ENCODE measurements around the gene GBX1.

GBX1 gene

DNA sequence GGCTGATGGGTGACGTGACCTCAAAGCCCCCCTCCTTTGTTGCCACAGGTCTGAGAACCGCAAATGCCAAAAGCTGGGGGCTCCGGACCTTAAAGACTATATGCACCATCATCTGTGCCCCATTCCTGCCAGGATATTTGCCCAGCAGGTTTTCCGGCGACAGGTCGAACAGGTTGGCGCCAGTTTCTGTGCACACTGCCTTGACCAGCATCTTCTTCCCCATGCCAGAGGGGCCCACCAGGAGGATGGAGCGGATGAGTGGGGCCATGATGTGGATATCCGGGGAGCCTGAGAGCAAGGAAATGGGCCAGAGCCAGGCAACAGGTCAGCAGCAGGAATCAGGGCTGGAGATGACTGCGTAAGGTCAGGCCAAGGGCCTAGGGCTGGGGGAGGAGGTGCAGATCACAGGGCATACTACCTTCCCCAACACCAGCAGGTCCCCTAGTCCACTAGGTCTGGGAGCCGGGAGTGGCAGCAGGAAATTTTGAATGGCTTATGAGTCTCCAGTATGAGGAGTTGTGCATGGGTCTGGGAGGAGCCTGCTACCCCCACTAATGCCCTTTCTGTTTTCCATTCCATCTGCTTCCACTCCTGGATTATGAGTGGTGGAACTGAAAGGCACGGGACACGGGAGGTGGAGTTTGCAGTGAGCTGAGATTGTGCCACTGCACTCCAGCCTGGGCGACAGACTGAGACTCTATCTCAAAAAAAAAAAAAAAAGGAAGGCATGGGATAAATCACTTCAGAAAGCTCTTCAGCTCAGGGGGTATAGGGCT is 25.9 kb upstream of the GBX1 start:
- DNase-seq (ENCODE audit: low read depth), result no peak

DNA sequence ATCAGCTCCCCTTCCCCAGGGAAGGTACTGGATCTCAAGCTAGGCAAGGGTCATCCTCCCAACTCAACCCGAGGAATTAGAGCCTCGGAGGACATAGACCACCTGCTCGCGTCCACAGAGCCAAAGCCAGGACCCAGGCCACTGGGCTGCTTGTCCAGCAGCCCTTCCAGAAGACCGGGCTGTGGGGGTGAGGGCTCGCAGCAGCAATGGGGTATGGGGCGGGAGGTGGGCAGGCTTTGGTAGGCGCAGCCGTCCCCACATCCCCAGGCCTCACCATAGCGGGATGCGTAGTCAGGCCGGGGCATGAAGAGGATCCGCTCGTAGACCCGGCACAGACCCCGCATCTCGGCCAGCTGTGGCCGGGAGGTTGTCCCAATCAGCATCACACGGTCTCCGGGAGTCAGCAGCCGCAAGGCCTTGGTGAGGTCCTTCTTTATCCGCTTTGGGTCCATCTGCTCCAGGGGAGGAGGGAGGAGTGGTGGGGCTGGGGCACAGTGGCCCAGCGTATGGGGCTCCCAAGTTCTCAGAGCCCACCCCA is 24.6 kb upstream of the GBX1 start:
- no peak for DNase-seq (ENCODE audit: low read depth)

DNA sequence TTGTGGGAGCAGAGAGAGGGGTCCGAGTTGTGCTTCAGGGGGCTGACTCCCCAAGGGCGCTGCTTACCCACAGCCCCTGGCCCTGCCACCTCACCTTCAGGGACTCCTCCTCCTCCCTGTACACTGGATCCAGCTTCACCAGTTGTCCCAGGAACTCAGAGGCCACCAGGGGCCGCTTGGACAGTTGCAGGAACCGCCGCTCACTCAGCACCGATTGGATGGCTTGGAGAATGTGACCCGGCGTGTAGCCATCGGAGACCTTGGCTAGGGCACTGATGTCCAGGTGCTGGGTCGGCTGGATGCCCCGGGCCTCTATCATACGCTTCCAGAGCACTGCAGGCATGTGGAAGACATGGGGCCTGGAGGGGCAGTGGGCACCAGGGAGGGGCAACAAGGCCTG is 24.1 kb upstream of the GBX1 start:
- no peak for DNase-seq (ENCODE audit: low read depth)

DNA sequence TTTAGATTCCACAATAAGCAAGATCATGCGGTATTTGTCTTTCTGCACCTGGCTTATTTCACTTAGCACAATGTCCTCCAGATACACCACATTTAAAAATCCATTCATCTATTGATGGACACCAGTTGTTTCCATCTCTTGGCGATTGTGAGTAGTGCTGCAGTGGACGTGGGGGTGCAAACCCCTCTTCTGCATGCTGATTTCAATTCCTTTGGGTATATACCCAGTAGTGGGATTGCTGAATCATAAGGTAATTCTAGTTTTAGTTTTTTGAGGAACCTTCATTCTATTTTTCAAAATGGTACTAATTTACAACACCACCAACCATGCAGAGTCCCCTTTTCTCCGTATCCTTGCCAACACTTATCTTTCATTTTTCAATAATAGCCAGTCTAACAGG is 21.5 kb upstream of the GBX1 start:
- DNase-seq (ENCODE audit: low read depth), result no peak

DNA sequence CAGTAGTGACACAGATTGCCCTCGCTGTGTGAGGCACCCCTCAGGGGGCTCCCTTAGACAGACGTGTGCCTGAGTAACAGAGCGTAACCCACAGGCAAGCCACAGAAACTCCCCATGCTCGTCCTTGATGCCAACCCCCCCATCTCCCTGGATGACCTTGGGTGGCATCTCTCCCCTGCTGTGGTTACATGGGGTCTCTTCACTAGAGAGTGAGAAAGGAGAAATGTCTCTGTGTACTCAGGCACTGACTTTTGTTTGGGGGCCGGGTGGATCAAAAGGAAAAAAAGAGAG is 20.7 kb upstream of the GBX1 start:
- DNase-seq (ENCODE audit: low read depth), result no peak

DNA sequence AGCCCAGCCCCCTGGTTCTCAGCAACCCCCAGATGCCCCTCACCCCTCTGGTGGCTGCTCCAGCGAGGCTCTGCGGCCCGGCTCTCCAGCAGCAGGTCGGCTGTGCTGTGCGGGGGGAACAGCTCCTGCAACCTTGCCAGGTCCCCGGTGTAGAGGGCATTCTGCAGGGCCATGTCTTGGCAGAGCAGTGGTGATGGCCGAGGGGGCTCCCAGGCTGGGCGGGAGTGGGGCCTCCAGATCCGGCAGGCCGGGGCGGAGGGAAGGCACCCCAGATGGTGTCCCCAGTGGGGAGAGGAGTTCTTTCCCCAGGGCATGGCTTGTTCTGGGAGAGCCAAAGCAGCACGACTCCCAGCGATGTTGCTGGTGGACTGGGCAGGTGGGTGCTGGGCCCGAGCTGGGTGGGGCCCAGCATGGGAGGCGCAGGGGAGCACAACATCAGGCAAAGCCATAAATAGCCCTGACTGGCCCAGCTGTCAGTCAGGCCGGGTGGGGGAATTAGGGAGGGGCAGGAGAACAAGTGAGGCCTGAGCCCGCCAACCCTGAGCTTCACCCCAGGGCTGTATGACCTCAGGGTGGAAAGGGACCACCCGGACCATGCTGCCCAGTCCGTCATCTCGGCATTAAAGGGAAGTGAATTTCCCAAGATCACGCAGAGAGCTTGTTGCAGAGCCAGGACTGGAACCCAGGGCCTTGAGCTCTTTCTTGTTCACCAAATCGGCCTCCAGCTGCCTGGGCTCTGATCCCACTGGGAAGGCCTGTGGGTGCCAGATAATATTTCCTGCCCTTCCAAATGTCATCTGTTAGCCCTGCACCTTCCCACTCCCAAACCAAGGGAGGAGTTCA is 20.1 kb upstream of the GBX1 start:
- no peak for DNase-seq (ENCODE audit: low read depth)

DNA sequence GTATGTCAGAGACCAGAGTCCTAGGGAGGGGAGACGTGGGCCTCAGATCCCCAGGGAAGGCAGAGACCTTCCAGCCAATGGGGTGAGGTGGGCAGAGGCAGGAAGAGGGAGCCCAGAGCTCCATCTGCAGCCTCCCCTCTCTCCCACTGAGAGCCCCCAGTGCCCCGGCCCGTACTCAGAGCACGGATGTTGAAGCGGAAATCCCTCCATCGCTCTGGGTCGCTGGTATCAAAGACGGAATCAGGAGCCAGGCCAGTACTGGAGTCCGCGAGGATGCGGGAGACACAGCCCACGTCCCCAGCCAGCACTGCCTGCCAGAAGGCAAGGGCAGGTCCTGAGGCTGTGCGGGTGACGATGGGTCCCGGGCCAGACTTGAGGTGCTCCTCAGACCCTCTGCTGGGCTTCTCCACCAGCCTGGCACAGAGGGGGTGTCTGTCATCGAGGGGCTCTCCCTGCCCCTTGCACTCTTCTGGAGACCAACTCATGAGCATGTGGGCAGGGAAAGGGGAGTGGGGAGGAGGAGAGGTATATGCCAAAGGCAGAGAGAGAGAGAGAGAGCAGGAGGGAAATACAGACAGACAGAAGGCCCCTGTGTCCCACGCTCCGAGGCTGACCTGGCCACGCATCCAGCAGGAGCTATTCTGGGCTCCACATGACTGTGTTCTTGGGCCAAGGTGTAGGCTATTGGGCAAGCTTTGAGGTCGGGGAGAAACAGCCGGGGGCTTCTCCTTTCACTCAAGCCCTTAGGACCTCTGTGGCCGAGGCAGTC is 19.3 kb upstream of the GBX1 start, which contains the start of gene ASB10:
TSS of gene ASB10 (minus strand) at position 611 of the 769 bp plus-strand sequence. CDS start at position 491, 120 bp downstream.
- no peak for DNase-seq (ENCODE audit: low read depth)

DNA sequence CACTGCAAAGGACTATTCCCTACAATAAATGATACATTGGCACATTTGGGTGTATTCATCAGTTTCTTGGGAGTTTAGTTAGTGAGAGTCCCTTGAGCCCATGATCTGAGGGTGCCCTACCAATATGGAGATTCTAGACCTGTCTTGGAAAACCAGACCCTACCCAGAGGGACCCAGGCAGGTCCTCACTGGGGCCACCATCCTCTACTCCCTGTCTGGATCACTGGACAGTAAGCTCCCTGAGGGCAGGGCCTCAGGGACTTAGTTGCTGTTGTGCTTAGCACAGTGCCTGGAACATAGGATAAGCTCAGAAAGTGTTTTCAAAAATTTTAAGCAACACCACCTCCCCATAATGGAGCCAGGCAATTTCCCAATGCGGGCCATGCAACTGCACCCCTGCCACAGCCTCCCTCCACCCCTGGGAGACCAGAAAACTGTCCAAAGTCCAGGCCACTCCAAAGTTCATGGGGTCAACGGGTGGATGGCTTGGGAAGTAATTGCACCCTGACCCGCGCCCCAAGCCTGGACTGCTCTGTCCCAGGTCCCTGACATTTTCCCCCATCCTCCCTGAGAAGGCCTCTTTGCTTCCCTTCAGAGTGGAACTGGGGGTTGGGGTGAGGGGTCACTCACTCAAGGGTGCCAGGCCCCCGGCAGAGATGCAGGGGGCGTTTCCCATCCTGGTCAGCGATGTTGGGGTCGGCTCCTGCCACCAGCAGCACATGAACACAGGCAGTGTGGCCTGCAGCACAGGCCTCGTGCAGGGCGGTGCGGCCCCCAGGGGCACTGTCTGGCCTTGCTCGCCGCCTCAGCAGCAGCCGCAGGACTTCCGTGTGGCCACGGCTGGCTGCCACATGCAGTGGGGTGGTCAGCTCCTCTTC is 18.5 kb upstream of the GBX1 start:
- no peak for DNase-seq (ENCODE audit: low read depth)

DNA sequence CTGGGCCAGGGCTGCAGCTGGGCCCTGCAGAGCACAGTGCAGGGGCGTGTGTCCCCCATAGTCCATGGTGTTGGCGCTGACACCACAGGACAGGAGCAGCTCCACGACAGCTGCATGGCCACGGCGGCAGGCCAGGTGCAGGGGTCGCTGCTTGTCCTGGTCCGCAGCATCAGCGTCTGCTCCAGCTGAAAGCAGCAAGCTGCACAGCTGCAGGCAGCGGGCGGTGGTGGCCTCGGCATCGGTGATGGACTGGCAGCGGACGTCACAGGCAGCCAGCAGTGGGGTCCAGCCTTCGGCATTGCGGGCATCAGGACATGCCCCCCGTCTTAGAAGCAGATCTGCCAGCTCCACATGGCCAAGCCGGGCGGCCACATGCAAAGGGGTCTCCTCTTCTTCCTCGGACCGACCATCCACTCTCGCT is 13.5 kb upstream of the GBX1 start:
- no peak for DNase-seq (ENCODE audit: low read depth)

DNA sequence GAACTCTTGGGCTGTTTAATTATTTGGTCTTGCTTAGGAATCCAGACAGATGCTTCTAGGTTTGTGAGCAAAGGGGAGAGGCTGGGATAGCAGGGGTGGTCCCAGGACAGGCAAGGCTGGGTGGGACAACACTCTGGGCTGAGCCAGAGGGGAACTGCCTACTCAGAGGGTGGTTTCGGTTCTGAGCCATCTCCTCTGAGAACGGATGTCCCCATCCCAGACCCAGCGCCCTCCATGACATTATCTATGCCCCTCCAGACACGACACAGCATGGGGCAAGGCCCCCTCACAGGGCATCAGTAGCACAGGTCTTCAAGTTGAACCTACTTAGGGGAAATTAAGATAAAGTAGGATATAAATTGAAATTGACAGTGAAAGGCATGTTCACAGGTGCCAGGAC is 12.5 kb upstream of the GBX1 start:
- DNase-seq (ENCODE audit: low read depth), result no peak

DNA sequence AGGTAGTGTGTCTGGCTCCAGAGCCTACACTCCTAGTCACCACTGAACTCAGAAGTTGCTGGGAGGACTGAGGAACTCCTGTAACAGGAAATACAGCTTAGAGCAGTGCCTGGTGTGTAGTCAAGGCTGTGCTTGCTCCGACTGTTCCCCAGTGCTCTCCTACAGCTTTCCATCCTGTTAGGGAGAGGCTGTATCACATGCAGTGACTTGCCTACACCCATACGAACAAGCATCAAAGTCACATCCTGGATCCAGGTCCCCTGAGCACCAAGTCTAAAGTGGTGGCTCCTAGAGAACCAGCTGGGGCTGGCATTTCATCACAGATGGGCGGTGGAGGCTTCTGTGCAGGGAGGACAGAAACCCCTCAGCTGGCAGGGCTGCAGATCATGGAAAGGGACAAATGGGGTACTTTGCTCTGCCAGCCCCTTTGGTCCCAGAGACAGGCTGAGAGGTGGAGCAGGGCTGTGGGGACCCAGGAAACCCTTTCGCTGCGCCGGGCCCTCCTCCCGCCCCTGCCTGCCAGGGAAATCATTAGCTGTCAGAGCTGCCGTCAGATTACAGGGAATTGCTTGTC is 11.9 kb upstream of the GBX1 start:
- DNase-seq (ENCODE audit: low read depth), result no peak

DNA sequence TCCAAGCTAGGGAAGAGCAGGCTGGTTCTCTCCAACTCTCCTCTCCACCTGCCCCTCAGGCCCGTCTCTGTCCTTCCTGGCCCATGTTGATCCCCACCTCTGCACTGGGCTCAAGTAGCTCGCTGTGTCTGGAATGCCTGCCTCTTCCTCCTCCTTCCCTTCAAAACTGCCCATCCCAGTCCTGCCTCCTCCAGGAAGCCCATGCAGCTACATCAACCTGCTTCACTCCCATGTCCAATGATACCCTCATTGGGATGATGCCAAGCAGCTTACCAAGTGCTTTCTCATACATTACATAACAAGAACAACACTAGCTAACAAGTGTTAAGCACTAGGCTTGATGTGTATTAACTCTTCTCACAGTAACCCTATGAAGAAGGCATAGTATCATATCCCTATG is 11.3 kb upstream of the GBX1 start:
- DNase-seq (ENCODE audit: low read depth), result no peak

DNA sequence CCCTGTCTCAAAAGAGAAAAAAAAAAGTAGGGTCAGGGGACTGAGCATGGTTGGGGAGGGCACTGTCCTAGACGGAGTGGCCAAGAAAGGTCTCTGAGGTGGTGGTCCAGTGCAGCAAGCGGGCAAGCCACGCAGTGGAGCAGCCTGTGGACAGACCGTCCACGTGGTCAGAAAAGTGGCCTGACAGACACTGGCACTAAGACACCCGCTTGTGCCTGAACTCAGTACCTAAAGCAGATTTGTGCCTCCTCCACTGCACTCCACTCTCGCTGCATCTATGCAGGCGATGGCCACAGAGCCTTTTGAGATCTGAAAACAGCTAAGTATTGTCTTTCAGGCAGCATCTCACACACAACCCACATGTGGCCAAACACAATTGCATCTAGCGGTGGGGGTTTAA is 10.7 kb upstream of the GBX1 start:
- no peak for DNase-seq (ENCODE audit: low read depth)

DNA sequence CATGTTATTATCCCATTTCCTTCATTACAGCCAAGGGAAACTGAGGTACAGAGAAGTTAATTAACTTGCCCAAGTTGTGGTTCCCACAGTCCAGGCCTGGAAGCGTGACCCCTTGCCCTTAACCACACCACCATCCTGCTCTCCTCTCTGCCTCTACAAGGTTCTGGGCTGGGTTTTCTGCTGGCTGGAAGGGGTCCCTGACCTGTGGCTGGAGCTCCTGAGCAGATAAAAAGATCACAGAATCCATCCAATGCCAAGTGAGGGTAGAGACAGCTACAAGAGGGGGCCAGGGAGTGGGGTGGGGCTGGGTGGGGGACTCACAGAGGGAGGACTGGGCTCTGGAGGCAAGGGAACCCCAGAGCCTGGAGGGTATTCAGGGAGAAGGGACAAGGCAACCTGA is 9.8 kb upstream of the GBX1 start:
- DNase-seq (ENCODE audit: low read depth), result no peak

DNA sequence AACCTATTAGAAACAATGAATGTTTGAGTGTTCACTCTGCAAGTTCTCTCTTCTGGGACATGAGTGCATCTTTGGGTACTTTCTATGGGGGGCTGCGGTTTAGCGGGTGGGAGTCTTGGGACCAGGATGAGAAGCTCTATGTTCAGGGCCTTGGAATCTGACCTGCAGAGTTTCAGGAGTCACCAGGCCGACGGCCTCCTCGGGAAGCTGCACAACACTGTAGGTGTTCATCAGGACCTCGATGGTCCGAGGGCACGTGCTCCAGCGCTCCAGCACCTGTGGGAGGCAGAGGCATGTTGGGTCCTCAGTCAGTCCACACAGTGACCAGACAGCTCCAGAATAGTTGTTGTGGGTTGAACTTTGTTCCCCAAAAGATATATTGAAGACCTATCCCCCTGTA is 8.9 kb upstream of the GBX1 start:
- no peak for DNase-seq (ENCODE audit: low read depth)

DNA sequence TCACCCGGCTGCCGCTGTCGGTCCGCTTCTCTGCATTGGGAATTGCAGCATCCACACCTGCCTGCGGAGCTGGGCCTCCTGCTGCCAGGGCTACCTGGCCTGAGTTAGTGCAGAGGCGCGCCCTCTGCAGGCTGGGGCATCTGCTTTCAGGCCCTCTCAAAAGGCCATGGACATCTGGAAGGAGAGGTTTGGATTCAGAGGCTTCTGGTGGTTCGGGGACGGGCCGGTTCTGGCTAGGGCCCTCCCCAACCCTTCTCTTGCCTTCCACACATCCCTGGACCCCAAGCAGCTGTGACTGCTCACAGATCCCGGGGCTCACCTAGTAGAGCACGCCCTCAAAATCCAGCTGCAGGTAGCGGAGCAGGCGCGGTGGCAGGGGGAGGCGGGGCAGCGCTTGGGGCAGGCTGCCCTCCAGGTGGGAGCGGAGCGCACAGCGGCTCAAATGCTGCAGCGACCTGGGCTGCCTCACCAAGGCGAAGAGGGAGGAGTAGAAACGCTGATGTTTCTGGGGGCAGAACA is 8.4 kb upstream of the GBX1 start:
- no peak for DNase-seq (ENCODE audit: low read depth)

DNA sequence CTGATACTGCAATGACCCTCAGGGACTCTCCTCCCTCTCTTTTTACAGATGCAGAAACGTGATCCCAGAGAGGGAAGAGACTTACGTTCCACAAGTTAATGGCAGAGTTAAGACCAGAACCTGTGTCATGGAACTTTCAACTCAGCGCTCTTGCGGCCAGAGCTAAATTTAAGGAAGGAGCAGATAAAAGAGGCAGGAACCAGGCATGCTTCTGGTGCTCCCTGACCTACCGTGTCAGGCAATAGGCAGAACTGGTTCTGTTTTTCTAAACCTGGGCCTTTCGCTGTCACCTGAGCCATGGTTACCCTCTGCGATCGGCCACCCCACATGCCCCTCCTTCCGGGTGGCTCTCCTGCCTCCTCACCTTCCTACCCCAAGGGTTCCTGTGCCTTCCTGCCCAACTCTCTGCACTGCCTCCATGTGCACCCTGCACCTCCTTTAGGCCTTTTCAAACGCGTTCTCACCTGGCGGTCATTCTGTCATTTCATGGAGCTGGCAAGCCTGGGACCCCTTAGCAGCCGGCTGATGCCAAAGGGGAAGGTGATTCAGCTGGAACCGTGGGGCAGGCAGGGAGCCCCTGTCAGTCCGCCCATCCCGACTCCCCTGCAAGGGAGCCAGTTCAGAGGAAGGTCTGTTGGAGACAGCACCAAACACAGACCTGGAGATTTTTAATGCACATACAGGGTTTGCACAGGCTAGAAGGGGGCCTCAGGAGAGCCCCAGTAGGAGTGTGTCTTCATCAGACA is 7.7 kb upstream of the GBX1 start:
- no peak for DNase-seq (ENCODE audit: low read depth)

DNA sequence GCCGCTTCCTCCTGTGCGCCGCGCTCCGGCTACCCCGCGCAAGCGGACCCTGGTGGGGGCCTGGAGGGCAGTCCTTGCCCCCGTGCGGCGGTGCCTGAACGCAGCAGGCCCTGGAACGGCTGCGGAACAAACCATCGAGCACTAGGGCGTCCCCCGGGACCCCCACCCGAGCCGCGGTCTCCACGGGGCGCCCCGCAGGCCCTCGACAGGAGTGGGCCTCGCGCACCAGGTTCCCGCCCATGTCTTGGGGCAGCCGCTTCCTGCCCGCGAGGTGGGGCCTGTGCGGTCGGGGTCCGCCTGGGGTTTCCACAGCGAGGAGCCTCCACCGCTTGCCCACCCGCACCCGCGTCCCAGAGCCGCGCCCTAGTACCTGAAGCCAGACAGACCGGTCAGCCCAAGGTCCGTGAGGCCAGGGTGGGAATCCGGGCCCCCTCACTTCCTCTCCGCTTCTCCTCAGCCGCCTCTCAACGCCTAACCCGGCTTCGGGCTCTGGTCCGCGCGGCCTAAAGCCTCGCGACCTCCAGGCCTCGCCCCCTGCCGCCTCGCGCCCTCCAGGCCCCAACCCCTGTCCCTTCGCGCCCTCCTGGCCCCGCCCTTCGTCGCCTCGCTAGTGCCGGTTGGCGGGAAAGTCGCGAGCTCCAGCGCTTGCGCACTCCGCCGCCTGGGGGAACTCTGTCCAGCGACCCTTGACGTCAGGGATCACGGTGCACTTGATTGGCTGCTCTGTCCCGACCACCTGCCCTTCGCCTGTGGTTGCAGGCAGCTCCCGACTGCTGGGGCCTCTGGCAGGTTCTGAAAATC is 7.0 kb upstream of the GBX1 start:
- DNase-seq (ENCODE audit: low read depth), result no peak
